Activated CD4-positive, alpha-beta T cell treated with anti-CD3 and anti-CD28 coated beads, Interleukin-2, amount 10 ng/mL, durations not matched to agents 24 days and 14 days (primary cell): ENCODE results near the gene FBN1. TPM values are rescaled to one million over a fixed set of nuclear protein-coding genes. Genes with fewer than 3 reads are reported as not detected.

Experiments
- DNase-seq: peaks from one replicate; pipeline ENCODE4 v3.0.0; 2022
- H3K27ac Mint-ChIP-seq: one replicate; pipeline ENCODE4 v1.8.0; 2022; ENCODE audit warnings: mild to moderate bottlenecking, mixed read lengths
- H3K27me3 Mint-ChIP-seq: one replicate; pipeline ENCODE4 v1.8.0; 2022; ENCODE audit warnings: mixed read lengths
- H3K36me3 Mint-ChIP-seq: one replicate; pipeline ENCODE4 v1.8.0; 2022; ENCODE audit warnings: low read depth, mild to moderate bottlenecking, mixed read lengths
- H3K4me1 Mint-ChIP-seq: one replicate; pipeline ENCODE4 v1.8.0; 2021; ENCODE audit warnings: mixed read lengths
- H3K4me3 Mint-ChIP-seq: one replicate; pipeline ENCODE4 v1.8.0; 2022; ENCODE audit warnings: mild to moderate bottlenecking, moderate library complexity, mixed read lengths
- H3K9me3 Mint-ChIP-seq: one replicate; pipeline ENCODE4 v1.8.0; 2021; ENCODE audit warnings: mixed read lengths
- intact Hi-C: fragments of 100-400 bp; cut with micrococcal nuclease; formaldehyde crosslinking; loops from one replicate; pipeline ENCODE4 v1.15.1; 2023
- total RNA-seq: library from RNA; stranded (reverse); gene quantifications from 2 replicates; pipeline ENCODE4 v1.2.3, GENCODE V29; 2022

The FBN1 gene
- total RNA-seq, 1 donor from 2014 or later, result 1.0 TPM

- H3K36me3 Mint-ChIP-seq, result no peaks in the 10 kb centered on the region
Measured at GRCh38 chr15:48625126-48625525, 20.4 kb downstream of the FBN1 start.

DNA sequence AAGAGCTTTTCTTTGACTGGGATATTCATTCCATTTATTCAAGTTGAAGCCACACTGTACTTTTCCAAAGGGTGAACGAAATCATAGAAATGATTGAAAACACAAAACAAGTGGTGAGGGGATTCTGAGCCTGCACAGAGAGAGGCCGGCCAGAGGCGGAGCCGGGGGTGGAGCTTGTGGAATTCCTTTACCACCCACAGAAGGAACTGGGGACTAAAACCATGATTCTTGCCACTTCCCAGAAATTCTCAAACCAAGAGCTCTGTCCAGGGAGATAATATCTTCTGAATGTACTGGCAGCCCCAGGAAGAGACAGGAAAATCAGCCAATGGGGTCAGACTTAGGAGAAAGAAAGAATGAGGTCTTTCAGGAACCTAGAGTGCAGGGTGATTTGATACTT, 20.8 kb downstream of the FBN1 start:
- no peak overlapping the region for H3K27ac Mint-ChIP-seq
- H3K9me3 Mint-ChIP-seq, result no peaks in the 10 kb centered on the region
- intact Hi-C loops, result no loop called here
- H3K27me3 Mint-ChIP-seq, result peaks cover 2% of the 10 kb centered on the region
- H3K4me3 Mint-ChIP-seq, result no peak overlapping the region
- DNase-seq, result no peak
- H3K4me1 Mint-ChIP-seq, result no peaks in the 10 kb centered on the region
- H3K36me3 Mint-ChIP-seq, result no peaks in the 10 kb centered on the region

More at GRCh38 chr15:48625126-48625525, 20.4 kb downstream of the FBN1 start:
- no peak overlapping the region for H3K27ac Mint-ChIP-seq
- H3K4me3 Mint-ChIP-seq, result no peak overlapping the region
- no peaks in the 10 kb centered on the region for H3K4me1 Mint-ChIP-seq
- DNase-seq, result no peak
- H3K9me3 Mint-ChIP-seq, result no peaks in the 10 kb centered on the region
- H3K27me3 Mint-ChIP-seq, result peaks cover 2% of the 10 kb centered on the region
- intact Hi-C loops, result no loop called here

- Mint-ChIP-seq H3K4me1 (no peaks in the 10 kb centered on the region), H3K9me3 (no peaks in the 10 kb centered on the region), H3K36me3 (no peaks in the 10 kb centered on the region), H3K27me3 (peaks cover 2% of the 10 kb centered on the region), H3K27ac (no peak overlapping the region), H3K4me3 (no peak overlapping the region)
- no peak for DNase-seq
- intact Hi-C loops, result no loop called here
Measured at GRCh38 chr15:48623456-48623855, 22.1 kb downstream of the FBN1 start.

GRCh38 chr15:48622237-48622636, 23.3 kb downstream of the FBN1 start:
- Mint-ChIP-seq H3K4me1 (no peaks in the 10 kb centered on the region), H3K27ac (no peak overlapping the region), H3K36me3 (no peaks in the 10 kb centered on the region), H3K4me3 (no peak overlapping the region), H3K9me3 (no peaks in the 10 kb centered on the region), H3K27me3 (peaks cover 2% of the 10 kb centered on the region)
- no peak for DNase-seq
- intact Hi-C loops, result no loop called here

- no peak for DNase-seq
- intact Hi-C loops, result no loop called here
- no peaks in the 10 kb centered on the region for H3K9me3 Mint-ChIP-seq
- no peaks in the 10 kb centered on the region for H3K4me1 Mint-ChIP-seq
- no peak overlapping the region for H3K27ac Mint-ChIP-seq
- no peak overlapping the region for H3K4me3 Mint-ChIP-seq
- H3K36me3 Mint-ChIP-seq, result no peaks in the 10 kb centered on the region
- peaks cover 3% of the 10 kb centered on the region for H3K27me3 Mint-ChIP-seq
Measured at GRCh38 chr15:48619446-48619845, 26.1 kb downstream of the FBN1 start.

DNA sequence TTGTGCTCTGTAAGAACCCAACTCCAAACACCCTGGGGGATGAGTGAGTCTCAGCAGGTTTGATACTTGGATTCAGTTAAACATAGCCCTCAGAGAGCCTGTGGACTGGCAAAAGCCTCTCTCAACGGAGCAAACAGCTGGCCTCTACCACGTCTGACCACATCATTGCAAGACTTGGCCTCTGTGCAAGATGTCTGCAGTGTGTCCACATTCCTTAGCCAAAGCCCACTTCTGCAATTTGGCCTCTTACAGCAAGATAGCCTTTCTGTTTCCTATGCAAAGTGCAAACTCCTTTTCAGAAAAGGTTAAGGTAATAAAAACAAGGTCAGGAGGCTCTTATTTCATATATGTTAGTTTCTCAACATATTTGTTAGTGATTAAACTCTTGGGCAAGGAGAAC, 27.9 kb downstream of the FBN1 start:
- Mint-ChIP-seq H3K27ac (no peak overlapping the region), H3K4me3 (no peak overlapping the region), H3K4me1 (no peaks in the 10 kb centered on the region), H3K36me3 (no peaks in the 10 kb centered on the region), H3K27me3 (peaks cover 3% of the 10 kb centered on the region), H3K9me3 (no peaks in the 10 kb centered on the region)
- intact Hi-C loops, result no loop called here
- no peak for DNase-seq

DNA sequence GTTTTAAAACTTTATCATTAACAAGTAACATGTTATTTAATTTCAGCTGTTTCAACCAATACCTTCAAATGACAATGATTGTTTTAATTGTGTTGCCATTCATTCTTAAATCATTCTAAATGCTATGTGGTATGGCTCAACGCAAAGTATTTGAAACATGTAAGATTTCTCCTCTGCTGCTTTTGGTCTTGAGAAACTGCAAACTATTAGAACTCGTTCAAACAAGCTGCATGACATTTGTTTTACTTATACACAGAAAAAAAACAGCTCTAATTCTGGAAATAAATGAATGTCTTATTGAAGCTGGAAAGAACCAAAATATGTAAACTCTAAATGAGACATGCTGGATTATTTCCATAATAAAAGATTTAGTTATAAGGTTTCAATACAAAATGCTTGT, 29.3 kb downstream of the FBN1 start:
- Mint-ChIP-seq H3K4me1 (no peaks in the 10 kb centered on the region), H3K4me3 (no peak overlapping the region), H3K27ac (no peak overlapping the region), H3K36me3 (no peaks in the 10 kb centered on the region), H3K9me3 (no peaks in the 10 kb centered on the region), H3K27me3 (peaks cover 3% of the 10 kb centered on the region)
- DNase-seq, result no peak
- intact Hi-C loops, result no loop called here

DNA sequence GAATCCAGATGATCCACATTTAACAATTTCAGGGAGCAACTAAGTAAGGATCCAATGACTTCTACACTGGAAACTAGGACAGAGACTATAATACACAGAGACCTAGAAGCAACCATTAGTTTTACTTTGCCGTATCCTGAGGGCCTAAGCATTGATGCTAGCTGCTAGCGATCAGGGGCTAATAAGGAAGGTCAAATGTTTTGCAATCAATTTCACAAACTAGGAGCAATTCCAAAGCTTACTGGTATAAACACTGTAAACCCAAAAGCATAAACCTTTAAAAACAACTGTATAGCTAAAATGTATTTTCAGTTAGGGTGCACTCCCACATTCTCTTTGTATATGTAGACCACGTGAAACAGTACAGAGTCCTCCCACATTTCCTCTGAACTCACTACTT, 31.5 kb downstream of the FBN1 start:
- Mint-ChIP-seq H3K27me3 (peaks cover 1% of the 10 kb centered on the region), H3K36me3 (no peaks in the 10 kb centered on the region), H3K4me3 (no peak overlapping the region), H3K27ac (no peak overlapping the region), H3K9me3 (no peaks in the 10 kb centered on the region), H3K4me1 (no peaks in the 10 kb centered on the region)
- intact Hi-C loops, result no loop called here
- DNase-seq, result no peak

DNA sequence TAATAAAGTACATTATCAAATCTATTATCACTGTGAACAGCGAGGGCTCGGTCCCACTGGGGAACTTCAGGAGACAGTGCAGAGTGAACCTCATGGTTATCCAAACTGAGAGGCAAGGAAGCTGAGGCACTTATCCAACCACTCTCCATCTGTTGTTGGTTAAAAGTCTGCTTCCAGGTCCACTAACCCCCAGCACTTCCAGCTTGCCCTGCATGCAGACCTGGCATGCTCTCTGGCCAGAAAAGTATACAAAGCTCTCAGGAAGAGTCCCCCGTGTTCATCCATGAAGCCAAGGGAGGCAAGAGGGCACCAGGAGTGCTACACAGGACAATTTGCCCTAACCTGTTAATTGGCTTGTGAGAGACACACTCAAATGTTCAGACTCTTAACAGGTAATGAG, 36.0 kb downstream of the FBN1 start:
- no peaks in the 10 kb centered on the region for H3K9me3 Mint-ChIP-seq
- DNase-seq, result no peak
- no peaks in the 10 kb centered on the region for H3K4me1 Mint-ChIP-seq
- intact Hi-C loops, result no loop called here
- no peaks in the 10 kb centered on the region for H3K27me3 Mint-ChIP-seq
- no peak overlapping the region for H3K4me3 Mint-ChIP-seq
- H3K27ac Mint-ChIP-seq, result no peak overlapping the region
- H3K36me3 Mint-ChIP-seq, result no peaks in the 10 kb centered on the region

- no peak for DNase-seq
- Mint-ChIP-seq H3K27me3 (no peaks in the 10 kb centered on the region), H3K27ac (no peak overlapping the region), H3K9me3 (no peaks in the 10 kb centered on the region), H3K4me3 (no peak overlapping the region), H3K4me1 (no peaks in the 10 kb centered on the region), H3K36me3 (no peaks in the 10 kb centered on the region)
- intact Hi-C loops, result no loop called here
Measured at GRCh38 chr15:48607846-48608245, 37.7 kb downstream of the FBN1 start.

DNA sequence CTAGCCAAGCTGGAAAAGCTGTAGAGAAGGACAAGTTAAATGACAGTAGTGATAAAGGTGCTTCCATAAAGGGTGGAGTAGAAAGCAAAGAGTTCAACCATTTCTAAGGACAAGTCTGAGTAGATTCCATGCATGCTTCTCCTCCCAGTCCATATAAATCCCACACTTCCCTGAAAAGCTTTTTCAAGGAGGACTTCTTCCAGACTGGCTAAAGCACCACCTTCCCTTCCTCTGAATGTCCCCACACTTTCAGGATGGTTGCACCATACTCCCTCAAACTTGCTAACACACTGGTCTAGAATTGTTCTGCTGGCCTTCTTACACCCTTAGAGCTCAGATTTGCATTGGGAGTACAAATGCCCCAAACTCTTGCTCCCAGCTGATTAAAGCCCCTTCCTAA, 40.9 kb downstream of the FBN1 start:
- Mint-ChIP-seq H3K36me3 (no peaks in the 10 kb centered on the region), H3K4me3 (no peak overlapping the region), H3K27ac (no peak overlapping the region), H3K27me3 (no peaks in the 10 kb centered on the region), H3K9me3 (no peaks in the 10 kb centered on the region), H3K4me1 (no peaks in the 10 kb centered on the region)
- intact Hi-C loops, result no loop called here
- DNase-seq, result no peak

DNA sequence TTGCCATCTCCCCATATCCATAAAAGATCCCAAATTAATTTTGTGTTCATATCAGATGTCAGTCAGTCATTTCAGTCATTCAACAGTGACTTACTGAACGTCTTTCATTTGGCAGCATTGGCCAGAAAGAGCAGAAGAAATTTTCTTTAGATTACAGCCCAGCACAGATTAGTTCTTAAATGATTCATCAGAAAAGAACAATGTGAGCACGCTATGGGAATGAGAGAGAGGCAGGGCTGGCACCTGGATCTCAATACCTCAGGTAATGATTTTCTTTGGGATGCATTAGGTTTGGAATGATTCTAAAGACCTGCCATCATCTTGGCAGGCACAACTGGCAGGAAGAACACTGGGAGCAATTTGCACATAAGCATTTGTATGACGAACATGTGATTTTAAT, 41.6 kb downstream of the FBN1 start:
- Mint-ChIP-seq H3K36me3 (no peaks in the 10 kb centered on the region), H3K27me3 (no peaks in the 10 kb centered on the region)

GRCh38 chr15:48603123-48603500, 42.4 kb downstream of the FBN1 start:
- no peaks in the 10 kb centered on the region for H3K36me3 Mint-ChIP-seq
- no peaks in the 10 kb centered on the region for H3K27me3 Mint-ChIP-seq
- H3K27ac Mint-ChIP-seq, result no peak overlapping the region
- H3K4me1 Mint-ChIP-seq, result no peaks in the 10 kb centered on the region
- no peak for DNase-seq
- H3K4me3 Mint-ChIP-seq, result no peak overlapping the region
- H3K9me3 Mint-ChIP-seq, result no peaks in the 10 kb centered on the region
- intact Hi-C loops, result no loop called here

More for the DNA sequence above, 41.6 kb downstream of the FBN1 start:
- no peaks in the 10 kb centered on the region for H3K9me3 Mint-ChIP-seq
- DNase-seq, result no peak
- H3K4me1 Mint-ChIP-seq, result no peaks in the 10 kb centered on the region
- intact Hi-C loops, result no loop called here
- no peak overlapping the region for H3K4me3 Mint-ChIP-seq
- H3K27ac Mint-ChIP-seq, result no peak overlapping the region

- intact Hi-C loops, result no loop called here
- no peaks in the 10 kb centered on the region for H3K4me1 Mint-ChIP-seq
- DNase-seq, result no peak
- H3K9me3 Mint-ChIP-seq, result no peaks in the 10 kb centered on the region
- no peak overlapping the region for H3K4me3 Mint-ChIP-seq
- no peaks in the 10 kb centered on the region for H3K27me3 Mint-ChIP-seq
- no peak overlapping the region for H3K27ac Mint-ChIP-seq
- no peaks in the 10 kb centered on the region for H3K36me3 Mint-ChIP-seq
Measured at GRCh38 chr15:48602358-48603122, 43.0 kb downstream of the FBN1 start.

DNA sequence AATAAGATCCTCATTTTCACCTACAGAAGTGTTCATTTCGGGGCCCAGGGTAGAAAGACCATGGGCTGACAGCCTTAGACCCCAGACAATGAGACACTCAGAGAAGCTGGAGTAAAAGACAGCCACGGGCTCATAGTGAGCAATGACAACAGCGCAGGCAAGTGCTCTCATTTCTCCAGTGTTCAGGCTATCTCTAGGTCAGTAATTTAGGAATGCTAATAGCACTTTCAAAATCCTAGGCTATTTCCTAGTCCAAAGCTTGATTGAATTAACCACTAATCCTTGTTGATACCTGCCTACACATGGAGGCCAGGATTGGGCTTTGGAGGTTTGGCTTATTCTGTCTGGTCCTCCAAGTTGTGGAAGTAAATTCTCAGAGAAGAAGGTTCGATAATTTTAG, 44.4 kb downstream of the FBN1 start:
- H3K36me3 Mint-ChIP-seq, result no peaks in the 10 kb centered on the region
- H3K4me1 Mint-ChIP-seq, result no peaks in the 10 kb centered on the region
- no peaks in the 10 kb centered on the region for H3K9me3 Mint-ChIP-seq
- DNase-seq, result no peak
- no peak overlapping the region for H3K27ac Mint-ChIP-seq
- H3K27me3 Mint-ChIP-seq, result no peaks in the 10 kb centered on the region
- H3K4me3 Mint-ChIP-seq, result no peak overlapping the region
- intact Hi-C loops, result no loop called here
